GM20000 (cell line): ENCODE measurements around the gene ARHGAP42.

Experiments used
- DNase-seq: peaks from one replicate; pipeline ENCODE4 v3.0.0; 2012; ENCODE audit warnings: low spot score
- TF ChIP-seq, protein P1 (sequence below): IDR thresholded peaks from 2 replicates; pipeline ENCODE4 v1.5.1; 2012; ENCODE audit warnings: mild to moderate bottlenecking, control low read depth; ENCODE audit errors: extremely low read depth, missing control alignments

ARHGAP42 gene

DNA sequence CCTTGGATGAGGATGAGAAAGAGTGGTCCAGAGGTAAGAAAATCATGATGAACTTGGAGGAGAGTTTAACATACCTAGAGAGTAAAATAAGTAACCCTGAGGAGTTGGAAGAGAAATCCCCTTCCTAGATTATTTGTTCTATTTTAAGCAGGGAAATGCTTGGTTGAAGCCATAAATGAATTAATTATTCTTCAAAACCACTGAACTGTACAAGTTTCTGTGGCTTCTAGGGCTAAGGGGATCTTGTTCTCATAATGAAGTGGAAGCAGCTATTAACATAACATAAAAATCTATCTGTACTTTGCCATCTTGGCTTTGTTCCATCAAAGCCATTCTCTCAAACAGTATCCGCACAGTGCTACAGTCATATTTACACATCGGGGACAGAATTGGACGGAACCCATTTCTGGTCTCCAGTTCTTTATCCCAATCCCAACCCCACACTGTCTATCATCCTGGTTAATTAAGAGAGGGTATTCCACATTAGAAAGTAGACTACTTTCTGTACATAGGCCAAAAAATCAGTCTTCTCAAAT lies 14.5 kb upstream of the ARHGAP42 start:
- TF ChIP-seq, protein P1, sequence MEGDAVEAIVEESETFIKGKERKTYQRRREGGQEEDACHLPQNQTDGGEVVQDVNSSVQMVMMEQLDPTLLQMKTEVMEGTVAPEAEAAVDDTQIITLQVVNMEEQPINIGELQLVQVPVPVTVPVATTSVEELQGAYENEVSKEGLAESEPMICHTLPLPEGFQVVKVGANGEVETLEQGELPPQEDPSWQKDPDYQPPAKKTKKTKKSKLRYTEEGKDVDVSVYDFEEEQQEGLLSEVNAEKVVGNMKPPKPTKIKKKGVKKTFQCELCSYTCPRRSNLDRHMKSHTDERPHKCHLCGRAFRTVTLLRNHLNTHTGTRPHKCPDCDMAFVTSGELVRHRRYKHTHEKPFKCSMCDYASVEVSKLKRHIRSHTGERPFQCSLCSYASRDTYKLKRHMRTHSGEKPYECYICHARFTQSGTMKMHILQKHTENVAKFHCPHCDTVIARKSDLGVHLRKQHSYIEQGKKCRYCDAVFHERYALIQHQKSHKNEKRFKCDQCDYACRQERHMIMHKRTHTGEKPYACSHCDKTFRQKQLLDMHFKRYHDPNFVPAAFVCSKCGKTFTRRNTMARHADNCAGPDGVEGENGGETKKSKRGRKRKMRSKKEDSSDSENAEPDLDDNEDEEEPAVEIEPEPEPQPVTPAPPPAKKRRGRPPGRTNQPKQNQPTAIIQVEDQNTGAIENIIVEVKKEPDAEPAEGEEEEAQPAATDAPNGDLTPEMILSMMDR, result no peak
- no peak for DNase-seq

DNA sequence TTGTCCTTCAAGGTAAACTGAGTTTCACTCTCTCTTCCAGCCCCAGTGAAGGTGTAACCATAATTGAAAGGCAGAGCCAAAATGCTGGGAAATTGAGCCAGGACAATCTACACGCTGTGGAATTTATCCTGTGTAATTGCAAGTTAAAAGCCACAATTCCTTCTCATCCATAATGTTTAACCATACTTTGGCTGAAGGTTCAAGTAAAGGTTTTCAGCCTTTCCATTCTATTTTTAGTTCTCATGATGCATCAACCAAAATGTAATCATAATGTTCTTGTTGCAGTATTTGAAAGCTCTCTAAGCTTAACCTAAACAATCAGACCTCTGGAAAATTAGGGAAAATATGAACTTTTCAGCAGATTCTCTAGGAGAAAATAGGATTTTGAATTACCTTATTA lies 14.0 kb upstream of the ARHGAP42 start:
- no peak for DNase-seq
- TF ChIP-seq, protein P1, result no peak

DNA sequence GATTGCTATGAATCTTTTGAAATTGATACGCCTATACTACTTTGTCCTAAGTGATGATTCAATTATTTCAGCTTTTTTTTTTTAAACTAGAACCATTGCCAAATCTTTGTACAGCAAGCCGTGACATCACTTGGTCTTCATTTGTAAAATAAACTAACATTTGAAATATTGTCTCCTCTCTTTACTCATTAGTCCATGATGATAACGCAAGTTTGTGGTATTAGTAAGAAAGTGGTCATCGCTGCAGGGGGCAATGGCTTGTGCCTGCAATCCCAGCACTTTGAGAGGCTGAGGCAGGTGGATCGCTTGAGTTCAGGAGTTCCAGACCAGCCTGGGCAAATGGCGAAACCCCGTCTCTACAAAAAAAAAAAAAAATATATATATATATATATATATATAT lies 12.9 kb upstream of the ARHGAP42 start:
- no peak for DNase-seq
- TF ChIP-seq, protein P1, result no peak

DNA sequence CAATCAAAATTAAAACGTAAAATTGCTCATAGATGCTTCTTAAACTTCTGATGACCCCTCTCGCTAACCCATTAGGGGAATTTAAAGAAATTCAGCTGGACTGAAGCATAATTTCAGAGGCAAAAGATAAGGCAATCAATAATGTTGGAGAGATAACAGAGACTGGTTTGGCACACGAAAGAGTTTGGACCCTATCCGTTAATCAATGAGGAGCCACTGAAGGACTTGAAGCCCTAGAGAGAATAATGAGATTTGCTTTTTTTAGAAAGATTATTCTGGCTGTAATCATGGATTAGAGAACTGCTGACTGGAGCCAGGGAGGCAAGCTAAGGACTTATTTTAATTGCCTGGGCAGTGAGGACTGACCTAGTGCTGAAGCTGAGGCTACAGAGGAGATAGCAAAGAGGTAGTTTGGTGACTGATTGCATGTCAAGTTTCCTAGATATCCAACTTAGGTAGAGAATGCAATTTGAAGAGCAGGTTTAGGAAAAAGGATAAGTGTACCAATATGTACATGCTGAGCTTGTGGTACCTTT lies 11.9 kb upstream of the ARHGAP42 start:
- no peak for DNase-seq
- TF ChIP-seq, protein P1, result no peak

DNA sequence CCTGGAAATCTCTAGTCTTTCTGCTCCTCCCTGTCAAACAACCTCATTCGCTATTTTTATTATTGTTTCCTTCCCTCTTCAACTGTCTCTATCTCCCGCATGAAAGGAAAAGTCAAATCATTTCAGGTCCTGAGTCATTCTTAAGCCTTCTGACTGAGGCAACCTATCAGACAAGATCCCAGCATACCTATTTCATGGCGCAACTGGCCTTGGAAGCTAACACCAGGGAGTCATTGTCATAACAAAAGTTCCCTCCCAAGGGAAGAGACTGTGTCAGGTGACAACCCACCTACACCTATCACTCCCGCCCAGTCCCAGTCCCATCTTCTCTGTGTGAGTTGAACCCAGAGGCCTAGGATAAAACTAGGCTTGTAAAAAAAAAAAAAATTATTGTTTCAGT lies 10.2 kb upstream of the ARHGAP42 start:
- DNase-seq, result no peak
- TF ChIP-seq, protein P1, result no peak

DNA sequence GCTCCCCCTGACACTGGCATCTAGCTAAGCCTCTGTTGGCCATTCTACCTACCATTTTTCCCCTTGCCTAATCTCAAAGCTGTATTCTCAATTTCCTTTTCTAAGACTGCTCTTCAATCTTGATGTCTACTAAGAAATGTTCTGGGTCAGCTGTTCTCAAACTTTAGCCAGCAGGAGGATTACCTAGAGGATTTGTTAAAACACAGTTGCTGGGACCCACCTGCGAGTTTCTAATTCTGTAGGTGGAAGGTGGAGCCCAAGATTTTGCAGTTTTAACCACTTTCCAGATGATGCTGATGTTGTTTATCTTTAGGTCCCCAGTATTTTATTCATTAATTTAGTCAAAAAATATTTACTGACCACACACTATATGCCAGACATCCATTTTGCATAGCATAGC lies 9.3 kb upstream of the ARHGAP42 start:
- TF ChIP-seq, protein P1, result no peak
- DNase-seq, result no peak

DNA sequence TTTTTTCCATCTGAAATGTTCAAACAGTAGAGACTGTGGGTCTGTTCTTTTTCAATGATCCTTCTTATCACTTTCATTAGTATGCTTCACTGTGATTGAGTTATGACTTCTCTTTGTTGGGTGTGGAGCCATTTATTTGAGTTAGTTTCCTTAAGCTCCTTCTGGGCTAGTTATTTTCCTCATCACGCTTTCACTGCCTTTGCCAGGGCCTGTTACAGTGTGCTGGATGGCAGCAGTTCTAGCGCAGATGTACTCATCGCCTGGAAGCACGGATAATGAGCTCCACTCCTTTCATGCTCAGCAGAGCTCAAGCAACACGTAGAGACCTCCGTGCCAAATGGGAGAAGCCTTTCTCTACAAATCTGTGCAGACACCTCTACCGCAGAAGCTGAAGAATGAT lies 7.0 kb upstream of the ARHGAP42 start:
- DNase-seq, result no peak
- TF ChIP-seq, protein P1, result no peak
